HG02678 (cell line): Measurements from ENCODE around the gene TMEM151A.
"Not testable (repeated sequence)": the region's sequence is repeated elsewhere in the genome, so short reads cannot be mapped to it uniquely, and the experiment has no call there.

Experiments
- ATAC-seq: cut with Tn5 transposase; IDR thresholded peaks from one replicate; pipeline ENCODE4 v1.9.1; 2021; ENCODE audit warnings: mild to moderate bottlenecking, moderate library complexity; ENCODE audit not compliant: unreplicated experiment

Gene TMEM151A

GRCh38 chr11:66297610-66298009 is 5.9 kb downstream of the TMEM151A start:
- no peak for ATAC-seq

- ATAC-seq: no peak
These were observed 7.5 kb downstream of the TMEM151A start for GRCh38 chr11:66299186-66299585.

- no peak for ATAC-seq
These were observed 11.0 kb downstream of the TMEM151A start for GRCh38 chr11:66302656-66303055.

GRCh38 chr11:66309475-66309874 is 17.8 kb downstream of the TMEM151A start:
- ATAC-seq: no peak

GRCh38 chr11:66310324-66310723 is 18.6 kb downstream of the TMEM151A start:
- ATAC-seq: no peak

- ATAC-seq: not testable (repeated sequence)
These were observed 19.2 kb downstream of the TMEM151A start for GRCh38 chr11:66310803-66311440.

GRCh38 chr11:66311470-66311964 is 19.8 kb downstream of the TMEM151A start:
- no peak for ATAC-seq

GRCh38 chr11:66311965-66312548 is 20.4 kb downstream of the TMEM151A start:
- ATAC-seq: peak; percentile 60

- peak; percentile 71 for ATAC-seq
These were observed 21.0 kb downstream of the TMEM151A start for GRCh38 chr11:66312549-66313320.

- ATAC-seq: no peak
These were observed 21.9 kb downstream of the TMEM151A start for GRCh38 chr11:66313321-66314185.

- ATAC-seq: no peak
These were observed 22.4 kb downstream of the TMEM151A start for GRCh38 chr11:66314186-66314501.

- no peak for ATAC-seq
These were observed 23.1 kb downstream of the TMEM151A start for GRCh38 chr11:66314561-66315497.

GRCh38 chr11:66315498-66315885 is 23.8 kb downstream of the TMEM151A start:
- no peak for ATAC-seq

GRCh38 chr11:66315921-66316811 is 24.5 kb downstream of the TMEM151A start:
- ATAC-seq: no peak

- no peak for ATAC-seq
These were observed 25.2 kb downstream of the TMEM151A start, which contains the start of gene CD248 for GRCh38 chr11:66316849-66317251. TSS of gene CD248 (minus strand) at chr11:66317044. CDS start at chr11:66317027, 17 bp downstream.

- no peak for ATAC-seq
These were observed 25.6 kb downstream of the TMEM151A start for GRCh38 chr11:66317322-66317722.

- no peak for ATAC-seq
These were observed 26.3 kb downstream of the TMEM151A start for GRCh38 chr11:66317723-66318599.

GRCh38 chr11:66318600-66318970 is 26.9 kb downstream of the TMEM151A start:
- no peak for ATAC-seq
